Embryonic facial prominence (tissue), 1 donor: ENCODE measurements around the gene ETS1.

ENCODE experiments used
- DNase-seq: peaks from one replicate; pipeline ENCODE4 v3.0.0-alpha.2; 2016; ENCODE audit errors: extremely low spot score

Gene ETS1

GRCh38 chr11:128434411-128434810 is 152.9 kb downstream of the ETS1 start:
- no peak for DNase-seq

- no peak for DNase-seq
Observed at GRCh38 chr11:128432926-128433325, 154.4 kb downstream of the ETS1 start.

- no peak for DNase-seq
Observed at GRCh38 chr11:128431931-128432330, 155.4 kb downstream of the ETS1 start.

- DNase-seq: no peak
Observed at GRCh38 chr11:128428935-128429334, 158.4 kb downstream of the ETS1 start.

GRCh38 chr11:128424851-128425285 is 162.5 kb downstream of the ETS1 start:
- no peak for DNase-seq

GRCh38 chr11:128424271-128424711 is 163.1 kb downstream of the ETS1 start:
- no peak for DNase-seq

- no peak for DNase-seq
Observed at GRCh38 chr11:128422576-128423370, 164.6 kb downstream of the ETS1 start.

GRCh38 chr11:128421577-128422330 is 165.6 kb downstream of the ETS1 start:
- no peak for DNase-seq

GRCh38 chr11:128420951-128421350 is 166.4 kb downstream of the ETS1 start:
- no peak for DNase-seq

- no peak for DNase-seq
Observed at GRCh38 chr11:128420265-128420664, 167.1 kb downstream of the ETS1 start.

- no peak for DNase-seq
Observed at GRCh38 chr11:128419012-128419767, 168.2 kb downstream of the ETS1 start.

- DNase-seq: peak; percentile 28
Observed at GRCh38 chr11:128417607-128418324, 169.6 kb downstream of the ETS1 start.

- no peak for DNase-seq
Observed at GRCh38 chr11:128416976-128417375, 170.4 kb downstream of the ETS1 start.

GRCh38 chr11:128415539-128415938 is 171.8 kb downstream of the ETS1 start:
- DNase-seq: no peak

GRCh38 chr11:128412847-128413791 is 174.2 kb downstream of the ETS1 start:
- no peak for DNase-seq

- no peak for DNase-seq
Observed at GRCh38 chr11:128411812-128412211, 175.5 kb downstream of the ETS1 start.

GRCh38 chr11:128411150-128411549 is 176.2 kb downstream of the ETS1 start:
- DNase-seq: no peak

GRCh38 chr11:128409476-128409875 is 177.9 kb downstream of the ETS1 start:
- DNase-seq: no peak
